Measurements from ENCODE around the gene INSYN1.

DNA sequence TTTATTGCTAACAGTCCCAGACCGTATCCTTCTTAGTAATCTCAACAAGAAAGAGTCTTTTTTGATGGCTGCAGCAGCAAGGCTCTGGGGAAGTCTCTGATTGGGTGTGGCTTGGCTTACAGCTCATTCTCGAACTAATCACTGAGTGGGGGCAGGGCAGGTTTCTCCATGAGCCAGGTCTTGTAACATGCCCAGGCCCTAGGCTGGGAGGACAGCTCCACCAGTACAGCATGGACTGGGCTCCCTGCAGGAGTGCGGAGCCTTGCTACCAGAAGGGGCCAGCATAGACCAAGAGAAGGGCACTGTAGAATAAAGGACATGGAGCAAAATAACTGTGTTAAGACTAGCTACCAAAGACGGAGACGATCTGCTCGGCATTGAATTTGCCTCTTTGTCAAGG lies 61.8 kb downstream of the INSYN1 start:
- TF ChIP-seq, protein P1, sequence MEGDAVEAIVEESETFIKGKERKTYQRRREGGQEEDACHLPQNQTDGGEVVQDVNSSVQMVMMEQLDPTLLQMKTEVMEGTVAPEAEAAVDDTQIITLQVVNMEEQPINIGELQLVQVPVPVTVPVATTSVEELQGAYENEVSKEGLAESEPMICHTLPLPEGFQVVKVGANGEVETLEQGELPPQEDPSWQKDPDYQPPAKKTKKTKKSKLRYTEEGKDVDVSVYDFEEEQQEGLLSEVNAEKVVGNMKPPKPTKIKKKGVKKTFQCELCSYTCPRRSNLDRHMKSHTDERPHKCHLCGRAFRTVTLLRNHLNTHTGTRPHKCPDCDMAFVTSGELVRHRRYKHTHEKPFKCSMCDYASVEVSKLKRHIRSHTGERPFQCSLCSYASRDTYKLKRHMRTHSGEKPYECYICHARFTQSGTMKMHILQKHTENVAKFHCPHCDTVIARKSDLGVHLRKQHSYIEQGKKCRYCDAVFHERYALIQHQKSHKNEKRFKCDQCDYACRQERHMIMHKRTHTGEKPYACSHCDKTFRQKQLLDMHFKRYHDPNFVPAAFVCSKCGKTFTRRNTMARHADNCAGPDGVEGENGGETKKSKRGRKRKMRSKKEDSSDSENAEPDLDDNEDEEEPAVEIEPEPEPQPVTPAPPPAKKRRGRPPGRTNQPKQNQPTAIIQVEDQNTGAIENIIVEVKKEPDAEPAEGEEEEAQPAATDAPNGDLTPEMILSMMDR (IDR thresholded peaks at IDR 0.05) = no peak
- TF ChIP-seq EP300 (IDR thresholded peaks at IDR 0.05) (no peak), POLR2A (IDR thresholded peaks at IDR 0.05) (no peak), POLR2AphosphoS5 (IDR thresholded peaks at IDR 0.05) (peak in 1 of 4 donors; percentile 19)

All from sigmoid colon (tissue), 4 donors.